Measurements from ENCODE around the gene UBA1. TPM values are rescaled to one million over a fixed set of nuclear protein-coding genes. Genes with fewer than 3 reads are reported as not detected.

The UBA1 gene
- polyA plus RNA-seq, 1 donor from 2014 or later: 190 TPM

GRCh38 chrX:47162927-47163583 is 30.6 kb upstream of the UBA1 start:
- Mint-ChIP-seq H3K36me3 (peaks cover 6% of the 10 kb centered on the region), H3K4me3 (no peak overlapping the region), H3K27ac (no peak overlapping the region), H3K27me3 (peaks cover 3% of the 10 kb centered on the region), H3K4me1 (peaks cover 6 to 8% (median 7%) of the 10 kb centered on the region in 3 donors), H3K9me3 (peaks cover 0 to 6% (median 0%) of the 10 kb centered on the region in 3 donors)

DNA sequence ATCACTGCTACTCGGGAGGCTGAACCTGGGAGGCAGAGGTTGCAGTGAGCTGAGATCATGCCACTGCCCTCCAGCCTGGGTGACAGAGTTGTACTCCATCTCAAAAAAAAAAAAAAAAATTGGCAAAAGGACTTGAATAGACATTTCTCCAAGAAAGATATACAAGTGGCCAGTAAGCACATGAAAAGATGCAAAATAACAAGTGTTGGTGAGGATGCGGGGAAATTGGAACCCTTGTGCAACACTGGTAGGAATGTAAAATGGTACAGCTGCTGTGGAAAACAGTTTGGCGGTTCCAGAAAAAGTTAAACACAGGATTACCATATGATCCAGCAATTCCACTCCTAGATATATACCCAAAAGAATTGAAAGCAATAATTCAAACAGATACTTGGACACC is 29.2 kb upstream of the UBA1 start:
- peaks cover 0 to 6% (median 0%) of the 10 kb centered on the region in 3 donors for H3K9me3 Mint-ChIP-seq
- peaks cover 5% of the 10 kb centered on the region for H3K36me3 Mint-ChIP-seq
- H3K4me3 Mint-ChIP-seq: no peak overlapping the region
- H3K27ac Mint-ChIP-seq: no peak overlapping the region
- peaks cover 6 to 8% (median 7%) of the 10 kb centered on the region in 3 donors for H3K4me1 Mint-ChIP-seq
- H3K27me3 Mint-ChIP-seq: peaks cover 2% of the 10 kb centered on the region

DNA sequence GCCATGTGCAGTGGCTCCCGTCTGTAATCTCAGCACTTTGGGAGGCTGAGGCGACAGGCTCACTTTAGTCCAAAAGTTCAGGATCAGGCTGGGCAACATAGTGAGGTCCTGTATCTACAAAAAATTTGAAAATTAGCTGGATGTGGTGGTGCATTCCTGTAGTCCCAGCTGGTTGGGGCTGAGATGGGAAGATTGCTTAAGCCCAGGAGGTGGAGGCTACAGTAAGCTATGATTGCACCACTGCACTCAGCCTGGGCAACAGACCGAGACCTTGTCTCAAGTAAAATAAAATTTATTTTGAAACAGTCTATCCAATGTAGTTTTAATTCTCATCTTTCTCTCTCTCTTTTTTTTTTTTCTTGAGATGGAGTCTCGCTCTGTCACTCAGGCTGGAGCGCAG is 27.5 kb upstream of the UBA1 start:
- peaks cover 1% of the 10 kb centered on the region for H3K27me3 Mint-ChIP-seq
- peaks cover 5% of the 10 kb centered on the region for H3K36me3 Mint-ChIP-seq
- no peak overlapping the region for H3K27ac Mint-ChIP-seq
- peaks cover 0 to 6% (median 0%) of the 10 kb centered on the region in 3 donors for H3K9me3 Mint-ChIP-seq
- no peak overlapping the region for H3K4me3 Mint-ChIP-seq
- peaks cover 0 to 3% (median 3%) of the 10 kb centered on the region in 3 donors for H3K4me1 Mint-ChIP-seq

- Mint-ChIP-seq H3K9me3 (peaks cover 0 to 6% (median 0%) of the 10 kb centered on the region in 3 donors), H3K27ac (peak overlapping the region in 1 of 3 donors; percentile 13), H3K27me3 (no peaks in the 10 kb centered on the region), H3K4me1 (peaks cover 0 to 3% (median 0%) of the 10 kb centered on the region in 3 donors), H3K4me3 (no peak overlapping the region), H3K36me3 (peaks cover 5% of the 10 kb centered on the region)
Measured at GRCh38 chrX:47168495-47169073, 25.0 kb upstream of the UBA1 start.

- Mint-ChIP-seq H3K9me3 (peaks cover 0 to 6% (median 0%) of the 10 kb centered on the region in 3 donors), H3K27ac (no peak overlapping the region), H3K4me3 (no peak overlapping the region), H3K4me1 (peaks cover 0 to 3% (median 0%) of the 10 kb centered on the region in 3 donors), H3K27me3 (no peaks in the 10 kb centered on the region), H3K36me3 (peaks cover 5% of the 10 kb centered on the region)
Measured at GRCh38 chrX:47169273-47169672, 24.4 kb upstream of the UBA1 start.

DNA sequence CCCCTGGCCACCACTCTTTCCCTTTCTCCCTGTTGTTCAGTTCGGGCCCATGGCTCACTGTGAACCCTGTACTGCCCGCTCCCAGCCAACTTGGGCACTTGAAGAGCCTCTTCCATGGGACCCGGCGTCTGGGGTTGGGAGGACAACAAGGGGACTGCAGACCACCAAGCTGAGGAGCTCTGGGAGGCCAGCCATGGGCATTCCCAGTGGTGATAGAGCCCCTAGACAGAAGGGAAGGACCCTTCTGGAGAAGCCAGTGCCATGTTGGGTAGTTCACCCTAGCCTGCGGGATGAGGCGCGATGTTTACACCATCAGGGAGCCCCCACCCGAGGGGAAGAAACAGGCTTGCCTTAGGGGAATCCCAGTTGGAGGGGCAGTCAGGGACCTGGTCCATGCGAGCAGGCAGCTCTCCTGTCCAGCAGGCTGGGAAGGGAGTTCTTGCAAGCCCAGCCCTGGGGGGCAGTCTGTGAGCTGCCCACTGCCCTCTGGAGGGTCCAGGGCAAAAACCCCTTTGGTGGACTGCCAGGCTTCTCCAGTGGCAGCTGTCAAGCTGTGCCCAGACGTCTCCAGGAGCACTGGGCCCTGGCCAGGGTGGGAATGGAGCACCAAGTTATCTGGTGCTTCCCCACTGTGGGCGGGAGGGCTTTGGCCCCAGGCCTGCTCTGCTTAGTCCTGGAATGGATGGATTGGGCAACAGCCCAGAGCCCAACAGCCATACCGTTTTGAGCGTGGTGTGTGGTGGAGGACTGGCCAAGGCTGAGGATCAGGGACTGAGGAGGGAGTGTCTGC is 23.7 kb upstream of the UBA1 start:
- Mint-ChIP-seq H3K36me3 (peaks cover 1% of the 10 kb centered on the region), H3K27ac (peak overlapping the region in 1 of 3 donors; percentile 27), H3K9me3 (peaks cover 0 to 4% (median 0%) of the 10 kb centered on the region in 3 donors), H3K4me1 (peaks cover 0 to 1% (median 0%) of the 10 kb centered on the region in 3 donors), H3K4me3 (no peak overlapping the region), H3K27me3 (no peaks in the 10 kb centered on the region)

- Mint-ChIP-seq H3K27me3 (no peaks in the 10 kb centered on the region), H3K4me3 (no peak overlapping the region), H3K4me1 (peaks cover 0 to 1% (median 0%) of the 10 kb centered on the region in 3 donors), H3K36me3 (no peaks in the 10 kb centered on the region), H3K9me3 (peaks cover 0 to 2% (median 0%) of the 10 kb centered on the region in 3 donors), H3K27ac (peak overlapping the region in 1 of 3 donors; percentile 78)
Measured at GRCh38 chrX:47170861-47171692, 22.6 kb upstream of the UBA1 start.

DNA sequence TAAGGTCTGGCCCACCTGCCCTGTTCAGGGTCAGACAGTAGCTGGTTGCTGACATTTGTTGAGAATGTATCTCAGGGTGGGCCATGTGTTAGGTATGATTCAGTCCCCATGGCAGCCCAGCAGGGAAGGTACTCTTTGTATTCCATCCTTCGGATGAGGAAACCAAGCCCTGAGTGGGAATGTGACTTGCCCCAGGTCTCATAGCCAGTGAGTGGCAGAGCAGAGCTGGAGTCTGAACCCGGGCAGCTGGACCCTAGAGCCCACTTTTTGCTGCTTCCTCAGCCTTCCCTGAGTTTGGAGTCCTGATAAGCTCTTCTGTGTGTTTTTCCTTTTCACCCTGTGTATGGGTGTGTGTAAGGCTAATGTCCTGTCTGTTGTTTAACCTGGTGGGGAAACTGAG is 21.6 kb upstream of the UBA1 start:
- Mint-ChIP-seq H3K9me3 (peaks cover 0 to 2% (median 0%) of the 10 kb centered on the region in 3 donors), H3K27me3 (peaks cover 1% of the 10 kb centered on the region), H3K36me3 (no peaks in the 10 kb centered on the region), H3K4me1 (peaks cover 0 to 1% (median 0%) of the 10 kb centered on the region in 3 donors), H3K27ac (no peak overlapping the region), H3K4me3 (no peak overlapping the region)

DNA sequence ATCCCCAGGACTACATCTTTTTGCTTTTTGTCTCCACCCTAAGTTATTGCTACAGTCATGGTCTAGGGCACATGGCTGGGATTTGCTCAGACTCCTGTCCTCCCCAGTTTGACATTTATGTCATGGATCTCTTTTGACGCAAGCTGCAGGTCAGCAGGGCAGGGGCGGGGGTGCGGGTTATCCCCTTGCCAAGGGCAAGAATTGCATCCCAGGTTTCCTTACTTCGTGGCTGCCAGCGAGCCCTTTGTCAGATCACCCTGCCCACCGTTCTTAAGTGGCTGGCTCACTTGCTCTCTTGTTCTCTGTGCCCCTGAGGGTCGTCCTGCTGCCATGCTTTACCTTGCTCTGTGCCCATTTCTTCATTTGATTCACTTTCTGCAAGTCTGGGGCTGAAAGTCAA is 21.1 kb upstream of the UBA1 start:
- H3K27ac Mint-ChIP-seq: no peak overlapping the region

DNA sequence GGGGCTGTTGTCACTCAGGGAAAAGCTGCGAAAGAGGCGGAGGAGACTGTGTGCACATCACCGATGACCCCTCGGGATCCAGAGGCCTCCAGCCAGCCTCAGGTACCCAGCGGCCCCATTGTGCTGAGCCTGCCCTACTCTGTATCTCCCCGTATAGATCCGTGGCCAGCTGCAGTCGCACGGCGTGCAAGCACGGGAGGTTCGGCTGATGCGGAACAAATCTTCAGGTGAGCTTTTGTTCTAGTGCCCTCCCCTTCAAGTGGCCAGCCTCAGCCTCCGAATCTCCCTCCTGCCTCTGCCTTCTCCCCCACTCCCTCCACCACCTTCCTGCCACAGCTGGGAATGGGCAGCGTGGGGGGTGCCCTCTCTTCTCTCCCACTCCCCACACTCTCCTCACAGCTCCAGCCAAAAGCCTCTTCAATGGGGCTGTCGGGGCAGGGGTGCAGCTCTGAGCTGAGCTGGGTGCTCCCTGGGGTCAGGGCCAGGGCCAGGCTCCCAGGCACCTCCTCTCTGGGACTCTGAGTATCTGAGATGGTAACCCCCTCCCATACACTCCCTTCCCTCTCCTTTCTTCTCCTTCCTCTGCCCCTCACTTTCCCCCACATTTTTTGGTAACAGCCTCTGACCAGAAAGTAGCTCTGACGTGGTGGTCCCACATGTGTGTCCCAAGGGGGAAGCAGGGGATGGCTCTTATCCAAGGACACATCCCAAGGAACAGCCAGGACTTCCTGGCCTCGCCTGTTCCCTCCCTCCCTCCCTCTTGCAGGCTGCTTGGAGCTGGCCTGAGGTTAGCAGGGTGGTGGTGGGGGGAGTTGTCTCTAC is 20.4 kb upstream of the UBA1 start:
- Mint-ChIP-seq H3K27ac (no peak overlapping the region), H3K27me3 (peaks cover 4% of the 10 kb centered on the region), H3K36me3 (peaks cover 3% of the 10 kb centered on the region), H3K4me3 (no peak overlapping the region), H3K4me1 (peaks cover 0 to 2% (median 0%) of the 10 kb centered on the region in 3 donors), H3K9me3 (no peaks in the 10 kb centered on the region)

More for the DNA sequence above, 21.1 kb upstream of the UBA1 start:
- H3K36me3 Mint-ChIP-seq: no peaks in the 10 kb centered on the region
- H3K27me3 Mint-ChIP-seq: peaks cover 1% of the 10 kb centered on the region
- H3K4me3 Mint-ChIP-seq: no peak overlapping the region
- H3K4me1 Mint-ChIP-seq: peaks cover 0 to 1% (median 0%) of the 10 kb centered on the region in 3 donors
- H3K9me3 Mint-ChIP-seq: peaks cover 0 to 2% (median 0%) of the 10 kb centered on the region in 3 donors

DNA sequence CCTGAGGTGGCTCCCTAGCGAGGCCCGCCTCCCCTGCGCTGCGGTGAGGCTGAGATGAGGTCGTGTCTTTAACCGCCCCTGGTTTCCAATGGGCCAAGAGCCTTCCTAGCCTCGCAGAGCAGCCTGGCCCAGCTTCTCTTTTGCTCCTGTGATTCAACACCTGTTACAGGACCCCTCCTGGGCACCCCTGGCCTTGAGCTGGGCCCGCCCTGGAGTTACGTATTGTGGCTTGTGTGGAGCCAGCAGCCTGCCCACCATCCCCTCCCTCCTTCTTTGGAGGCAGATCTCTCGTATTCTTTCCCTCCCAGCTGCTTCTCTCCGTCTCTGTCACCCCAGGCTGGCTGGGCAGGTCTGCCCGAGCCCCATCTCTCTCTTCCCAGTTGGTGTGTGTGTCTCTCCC is 19.3 kb upstream of the UBA1 start:
- Mint-ChIP-seq H3K4me3 (no peak overlapping the region), H3K27me3 (peaks cover 8% of the 10 kb centered on the region), H3K9me3 (no peaks in the 10 kb centered on the region), H3K4me1 (peaks cover 0 to 2% (median 0%) of the 10 kb centered on the region in 3 donors), H3K27ac (no peak overlapping the region), H3K36me3 (peaks cover 4% of the 10 kb centered on the region)

DNA sequence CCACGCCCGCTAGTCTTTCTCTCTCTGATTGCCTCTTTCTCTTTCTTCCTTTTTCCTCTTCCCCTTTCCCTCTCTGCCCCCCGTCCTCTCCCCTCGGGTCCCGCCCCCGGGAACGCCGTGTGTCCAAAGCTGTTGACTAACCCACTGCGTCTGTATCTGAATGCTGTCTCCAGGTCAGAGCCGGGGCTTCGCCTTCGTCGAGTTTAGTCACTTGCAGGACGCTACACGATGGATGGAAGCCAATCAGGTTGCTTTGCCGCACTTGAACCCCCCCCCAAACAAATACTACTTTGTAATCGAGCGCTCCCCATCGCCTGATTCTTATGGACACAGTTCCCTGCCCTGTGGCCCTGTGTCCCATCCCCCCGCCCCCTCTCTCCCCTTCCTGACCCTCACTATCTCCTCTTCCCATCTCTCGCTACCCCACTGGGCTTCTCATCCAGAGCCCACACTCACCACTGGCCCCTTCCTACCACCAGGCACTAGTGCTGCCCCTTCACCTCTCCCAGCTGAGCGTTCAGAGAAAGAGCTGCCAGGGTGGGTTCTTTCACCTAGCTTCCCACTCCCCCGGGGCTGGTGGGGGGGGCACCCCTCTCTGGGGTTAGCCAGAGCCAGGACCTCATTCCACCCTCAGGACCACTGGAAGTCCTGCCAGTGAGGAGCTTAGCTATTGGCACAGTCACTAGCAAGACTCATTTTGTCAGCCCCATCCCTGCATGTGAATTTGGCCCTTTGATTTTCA is 18.6 kb upstream of the UBA1 start:
- peaks cover 8% of the 10 kb centered on the region for H3K27me3 Mint-ChIP-seq
- no peaks in the 10 kb centered on the region for H3K9me3 Mint-ChIP-seq
- H3K27ac Mint-ChIP-seq: peak overlapping the region in 1 of 3 donors; percentile 67
- peaks cover 0 to 2% (median 0%) of the 10 kb centered on the region in 3 donors for H3K4me1 Mint-ChIP-seq
- H3K36me3 Mint-ChIP-seq: peaks cover 4% of the 10 kb centered on the region
- H3K4me3 Mint-ChIP-seq: no peak overlapping the region

DNA sequence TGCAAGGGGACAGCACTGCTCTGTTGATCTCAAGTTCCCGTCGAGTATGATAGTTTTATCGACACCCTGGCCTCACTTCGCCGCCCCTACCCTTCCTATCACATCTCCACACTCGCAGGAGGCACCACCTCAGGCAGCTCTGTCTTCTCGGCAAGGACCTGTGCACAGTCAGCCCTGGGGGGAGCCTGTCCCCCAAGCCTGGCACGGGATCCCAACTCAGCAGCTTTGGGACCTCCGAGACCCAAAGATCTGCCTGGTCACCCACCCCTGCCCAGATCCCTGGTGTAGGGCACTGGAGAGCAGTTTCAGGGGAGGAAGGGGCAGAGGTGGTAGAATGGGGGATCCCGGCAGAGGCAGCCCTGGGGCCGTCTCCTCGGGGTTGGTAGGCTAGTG is 18.0 kb upstream of the UBA1 start:
- peaks cover 8% of the 10 kb centered on the region for H3K27me3 Mint-ChIP-seq
- peaks cover 4% of the 10 kb centered on the region for H3K36me3 Mint-ChIP-seq
- no peaks in the 10 kb centered on the region for H3K9me3 Mint-ChIP-seq
- peak overlapping the region in 1 of 3 donors; percentile 67 for H3K27ac Mint-ChIP-seq
- H3K4me1 Mint-ChIP-seq: peaks cover 0 to 2% (median 0%) of the 10 kb centered on the region in 3 donors
- no peak overlapping the region for H3K4me3 Mint-ChIP-seq

Measured in IgD-negative memory B cell (primary cell).